Measurements from ENCODE around the gene TM7SF3. TPM values are rescaled to one million over a fixed set of nuclear protein-coding genes. Genes with fewer than 3 reads are reported as not detected.

Gene TM7SF3
- total and polyA plus RNA-seq, 2 donors (not counting 3 experiments of a cell fraction or from before 2014, with no cell fraction given): 54.8 to 70.7 TPM

DNA sequence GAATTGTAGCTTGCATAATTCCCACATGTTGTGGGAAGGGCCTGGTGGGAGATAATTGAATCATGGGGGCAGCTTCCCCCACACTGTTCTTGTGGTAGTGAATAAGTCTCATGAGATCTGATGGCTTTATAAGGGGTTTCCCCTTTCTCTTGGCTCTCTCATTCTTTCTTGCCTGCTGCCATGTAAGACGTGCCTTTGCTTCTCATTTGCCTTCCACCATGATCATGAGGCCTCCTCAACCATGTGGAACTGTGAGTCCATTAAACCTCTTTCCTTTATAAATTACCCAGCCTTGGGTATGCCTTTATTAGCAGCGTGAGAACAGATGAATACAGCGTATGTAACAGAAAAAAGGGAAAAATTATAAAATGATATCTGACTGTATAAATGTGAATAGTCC is 47.1 kb upstream of the TM7SF3 start:
- POLR2A ChIA-PET: no interaction called here
- Histone ChIP-seq H2AFZ (ENCODE audit: low read depth, low read length) (no peak overlapping the region), H3K4me3 (replicated peaks in 1 of 3; ENCODE audit: insufficient read depth in 1 of 3, low read depth in 1 of 3, low read length in 3 of 3) (no peak overlapping the region), H3K4me2 (ENCODE audit: insufficient read depth, low read length) (no peak overlapping the region), H3K79me2 (ENCODE audit: control insufficient read depth, insufficient read depth, low read length) (no peaks in the 10 kb centered on the region), H3K9me1 (replicated peaks; ENCODE audit: control insufficient read depth, extremely low read depth, insufficient read depth, low read length) (no peaks in the 10 kb centered on the region), H3K4me1 (ENCODE audit: control insufficient read depth, extremely low read depth, insufficient read depth, low read length) (peaks cover 3% of the 10 kb centered on the region), H3K9ac (replicated peaks; ENCODE audit: extremely low read depth, insufficient read depth, low read length) (no peak overlapping the region), H3K27ac (ENCODE audit: insufficient read depth, low read depth, low read length) (no peak overlapping the region), H3K36me3 (ENCODE audit: control insufficient read depth in 2 of 2, extremely low read depth in 1 of 2, insufficient read depth in 2 of 2, low read length in 2 of 2) (no peaks in the 10 kb centered on the region), H3K9me3 (replicated peaks; ENCODE audit: control insufficient read depth, insufficient read depth, low read length) (no peaks in the 10 kb centered on the region), H3K27me3 (ENCODE audit: control insufficient read depth in 2 of 2, insufficient read depth in 2 of 2, low read length in 2 of 2) (no peaks in the 10 kb centered on the region), H4K20me1 (replicated peaks; ENCODE audit: control insufficient read depth, extremely low read depth, insufficient read depth, low read length) (no peaks in the 10 kb centered on the region)
- BruUV-seq (replicated peaks): no TSS peak
- CTCF ChIA-PET: interaction anchor here (0.6 kb wide), 1 partner anchor 416 kb away, joined by 3 read pairs; no protein-coding TSS in a partner anchor
- no peak for TF ChIP-seq GATA2 (IDR thresholded peaks at IDR 0.05; ENCODE audit: insufficient read depth, insufficient read length, low read depth, low read length)
- TF ChIP-seq EZH2 (IDR thresholded peaks at IDR 0.05; ENCODE audit: borderline replicate concordance, low read depth, low read length, severe bottlenecking): no peak
- no peak for TF ChIP-seq MYC (IDR thresholded peaks at IDR 0.05; ENCODE audit: low read depth, low read length)
- TF ChIP-seq POLR2A (IDR thresholded peaks at IDR 0.05; ENCODE audit: low read depth, low read length): no peak
- intact Hi-C loops (cut with micrococcal nuclease) (no loop called here), dilution Hi-C loops (cut with MboI; ENCODE audit: extremely low pct_ligation_motif_present, low sequenced_read_pairs) (no loop called here)
- DNase-seq (ENCODE audit: low read depth, low spot score): no peak
- no peak for FAIRE-seq

DNA sequence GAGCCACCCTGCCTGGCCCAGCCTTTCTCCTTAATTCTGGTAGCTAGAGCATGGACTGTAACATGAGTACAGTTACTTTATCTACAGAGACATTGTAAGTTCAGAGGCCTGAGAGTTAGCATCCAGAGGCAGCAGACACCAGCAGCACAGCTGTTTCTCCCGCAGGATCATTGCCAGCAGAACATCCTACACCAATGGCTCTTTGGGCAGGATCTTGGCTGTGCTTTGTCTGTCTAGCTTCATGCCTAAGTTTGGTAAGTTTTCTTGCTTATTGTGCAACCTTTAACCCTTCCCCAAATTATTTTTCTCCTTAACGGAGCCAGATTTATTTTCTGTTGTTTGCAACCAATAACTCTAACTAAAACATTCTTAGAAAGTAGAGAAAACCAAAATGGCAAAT is 46.6 kb upstream of the TM7SF3 start:
- no peak overlapping the region for H3K9ac ChIP-seq (replicated peaks; ENCODE audit: extremely low read depth, insufficient read depth, low read length)
- FAIRE-seq (no peak), DNase-seq (ENCODE audit: low read depth, low spot score) (no peak)
- no peaks in the 10 kb centered on the region for H3K9me1 ChIP-seq (replicated peaks; ENCODE audit: control insufficient read depth, extremely low read depth, insufficient read depth, low read length)
- dilution Hi-C loops (cut with MboI; ENCODE audit: extremely low pct_ligation_motif_present, low sequenced_read_pairs) (no loop called here), intact Hi-C loops (cut with micrococcal nuclease) (no loop called here)
- POLR2A ChIA-PET: no interaction called here
- no peaks in the 10 kb centered on the region for H3K36me3 ChIP-seq (ENCODE audit: control insufficient read depth in 2 of 2, extremely low read depth in 1 of 2, insufficient read depth in 2 of 2, low read length in 2 of 2)
- BruUV-seq (replicated peaks): no TSS peak
- CTCF ChIA-PET: interaction anchor here (0.6 kb wide), 1 partner anchor 417 kb away, joined by 3 read pairs; no protein-coding TSS in a partner anchor
- no peaks in the 10 kb centered on the region for H3K9me3 ChIP-seq (replicated peaks; ENCODE audit: control insufficient read depth, insufficient read depth, low read length)
- peaks cover 3% of the 10 kb centered on the region for H3K4me1 ChIP-seq (ENCODE audit: control insufficient read depth, extremely low read depth, insufficient read depth, low read length)
- H4K20me1 ChIP-seq (replicated peaks; ENCODE audit: control insufficient read depth, extremely low read depth, insufficient read depth, low read length): no peaks in the 10 kb centered on the region
- no peak overlapping the region for H3K4me2 ChIP-seq (ENCODE audit: insufficient read depth, low read length)
- TF ChIP-seq, protein P1, sequence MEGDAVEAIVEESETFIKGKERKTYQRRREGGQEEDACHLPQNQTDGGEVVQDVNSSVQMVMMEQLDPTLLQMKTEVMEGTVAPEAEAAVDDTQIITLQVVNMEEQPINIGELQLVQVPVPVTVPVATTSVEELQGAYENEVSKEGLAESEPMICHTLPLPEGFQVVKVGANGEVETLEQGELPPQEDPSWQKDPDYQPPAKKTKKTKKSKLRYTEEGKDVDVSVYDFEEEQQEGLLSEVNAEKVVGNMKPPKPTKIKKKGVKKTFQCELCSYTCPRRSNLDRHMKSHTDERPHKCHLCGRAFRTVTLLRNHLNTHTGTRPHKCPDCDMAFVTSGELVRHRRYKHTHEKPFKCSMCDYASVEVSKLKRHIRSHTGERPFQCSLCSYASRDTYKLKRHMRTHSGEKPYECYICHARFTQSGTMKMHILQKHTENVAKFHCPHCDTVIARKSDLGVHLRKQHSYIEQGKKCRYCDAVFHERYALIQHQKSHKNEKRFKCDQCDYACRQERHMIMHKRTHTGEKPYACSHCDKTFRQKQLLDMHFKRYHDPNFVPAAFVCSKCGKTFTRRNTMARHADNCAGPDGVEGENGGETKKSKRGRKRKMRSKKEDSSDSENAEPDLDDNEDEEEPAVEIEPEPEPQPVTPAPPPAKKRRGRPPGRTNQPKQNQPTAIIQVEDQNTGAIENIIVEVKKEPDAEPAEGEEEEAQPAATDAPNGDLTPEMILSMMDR (IDR thresholded peaks at IDR 0.05; ENCODE audit: extremely low read depth in 1 of 2, insufficient read depth in 1 of 2, low read depth in 1 of 2, low read length in 2 of 2): no peak
- no peak for TF ChIP-seq POLR2A (IDR thresholded peaks at IDR 0.05; ENCODE audit: low read depth, low read length)
- TF ChIP-seq JUN (IDR thresholded peaks at IDR 0.05; ENCODE audit: borderline replicate concordance, insufficient read depth, insufficient read length, low read depth): no peak
- no peak for TF ChIP-seq EZH2 (IDR thresholded peaks at IDR 0.05; ENCODE audit: borderline replicate concordance, low read depth, low read length, severe bottlenecking)
- TF ChIP-seq POLR2AphosphoS5 (IDR thresholded peaks at IDR 0.05; ENCODE audit: insufficient read depth, low read depth, low read length): no peak
- TF ChIP-seq, protein P2, sequence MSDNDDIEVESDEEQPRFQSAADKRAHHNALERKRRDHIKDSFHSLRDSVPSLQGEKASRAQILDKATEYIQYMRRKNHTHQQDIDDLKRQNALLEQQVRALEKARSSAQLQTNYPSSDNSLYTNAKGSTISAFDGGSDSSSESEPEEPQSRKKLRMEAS (IDR thresholded peaks at IDR 0.05; ENCODE audit: insufficient read depth, insufficient read length): no peak
- no peak for TF ChIP-seq MYC (IDR thresholded peaks at IDR 0.05; ENCODE audit: low read depth, low read length)
- no peak for TF ChIP-seq FOS (IDR thresholded peaks at IDR 0.05; ENCODE audit: borderline replicate concordance, insufficient read depth, low read length)
- TF ChIP-seq GATA2 (IDR thresholded peaks at IDR 0.05; ENCODE audit: insufficient read depth, insufficient read length, low read depth, low read length): no peak
- H3K4me3 ChIP-seq (replicated peaks in 1 of 3; ENCODE audit: insufficient read depth in 1 of 3, low read depth in 1 of 3, low read length in 3 of 3): no peak overlapping the region
- H3K27ac ChIP-seq (ENCODE audit: insufficient read depth, low read depth, low read length): no peak overlapping the region
- no peak overlapping the region for H2AFZ ChIP-seq (ENCODE audit: low read depth, low read length)
- no peaks in the 10 kb centered on the region for H3K27me3 ChIP-seq (ENCODE audit: control insufficient read depth in 2 of 2, insufficient read depth in 2 of 2, low read length in 2 of 2)
- H3K79me2 ChIP-seq (ENCODE audit: control insufficient read depth, insufficient read depth, low read length): no peaks in the 10 kb centered on the region

All from endothelial cell of umbilical vein (primary cell).